ENCODE data around the gene RBM33. TPM values are rescaled to one million over a fixed set of nuclear protein-coding genes. Genes with fewer than 3 reads are reported as not detected.

Gene RBM33
- total RNA-seq, 1 experiment from 2014 or later: 12.3 TPM

GRCh38 chr7:155818820-155819168, 174.3 kb downstream of the RBM33 start:
- in situ Hi-C loops (cut with HindIII; ENCODE audit: low sequenced_read_pairs): no loop called here
- DNase-seq (ENCODE audit: low spot score): no peak

- in situ Hi-C loops (cut with HindIII; ENCODE audit: low sequenced_read_pairs): no loop called here
- no peak for DNase-seq (ENCODE audit: low spot score)
Measured at GRCh38 chr7:155819186-155819585, 174.7 kb downstream of the RBM33 start.

GRCh38 chr7:155820246-155820645, 175.8 kb downstream of the RBM33 start:
- no peak for DNase-seq (ENCODE audit: low spot score)
- in situ Hi-C loops (cut with HindIII; ENCODE audit: low sequenced_read_pairs): no loop called here

- in situ Hi-C loops (cut with HindIII; ENCODE audit: low sequenced_read_pairs): no loop called here
- no peak for DNase-seq (ENCODE audit: low spot score)
Measured at GRCh38 chr7:155820788-155821187, 176.3 kb downstream of the RBM33 start.

GRCh38 chr7:155821851-155822250, 177.4 kb downstream of the RBM33 start:
- in situ Hi-C loops (cut with HindIII; ENCODE audit: low sequenced_read_pairs): no loop called here
- DNase-seq (ENCODE audit: low spot score): no peak

GRCh38 chr7:155824227-155824886, 179.9 kb downstream of the RBM33 start:
- in situ Hi-C loops (cut with HindIII; ENCODE audit: low sequenced_read_pairs): no loop called here
- DNase-seq (ENCODE audit: low spot score): no peak

DNA sequence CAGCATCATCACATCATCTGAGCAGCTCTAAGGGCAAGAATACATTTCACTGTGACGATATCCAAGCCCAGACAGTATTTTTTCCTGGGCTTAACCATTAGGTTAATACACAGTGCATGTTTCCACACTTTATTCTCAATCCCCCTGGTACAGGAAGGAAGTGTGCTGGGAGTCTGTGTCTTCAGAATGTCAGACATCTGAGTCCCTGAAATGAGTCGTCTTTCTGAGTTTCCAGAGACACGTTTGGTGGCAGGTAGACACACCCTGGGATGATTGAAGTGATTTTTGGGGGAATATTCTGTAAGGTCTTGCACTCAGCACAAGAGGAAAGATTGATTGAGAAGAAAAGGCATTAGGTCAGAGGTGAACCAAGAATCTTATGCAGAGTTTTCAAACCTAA, 180.9 kb downstream of the RBM33 start:
- no peak for DNase-seq (ENCODE audit: low spot score)
- in situ Hi-C loops (cut with HindIII; ENCODE audit: low sequenced_read_pairs): no loop called here

GRCh38 chr7:155829796-155830470, 185.5 kb downstream of the RBM33 start:
- in situ Hi-C loops (cut with HindIII; ENCODE audit: low sequenced_read_pairs): no loop called here
- no peak for DNase-seq (ENCODE audit: low spot score)

Other genes starting within 250 kb of the RBM33 start
- not detected in 2 replicates for gene EN2, start 186.5 kb upstream of the RBM33 start, total RNA-seq (2014; rRNA removed; shearing (Covaris generic))
- gene CNPY1, start 98.1 kb upstream of the RBM33 start, total RNA-seq (2014; rRNA removed; shearing (Covaris generic)): not detected in 2 replicates
- gene SHH, start 167.8 kb downstream of the RBM33 start, total RNA-seq (2014; rRNA removed; shearing (Covaris generic)): not detected in 2 replicates